H4 (cell line): Measurements from ENCODE around the gene MAD1L1. TPM values are rescaled to one million over a fixed set of nuclear protein-coding genes. Genes with fewer than 3 reads are reported as not detected.
A peak's percentile ranks its signal among the peaks of the same experiment; 100 is the strongest.
"Not testable (repeated sequence)": the region's sequence is repeated elsewhere in the genome, so short reads cannot be mapped to it uniquely, and the experiment has no call there.

Experiments
- DNase-seq: peaks from one replicate; pipeline ENCODE4 v3.0.0-alpha.2; 2015; ENCODE audit warnings: low spot score
- total RNA-seq: library from RNA; depleted of rRNA; stranded (reverse); fragments of >200 nt; shearing (Covaris generic); gene quantifications from 2 replicates; pipeline ENCODE4 v1.2.3, GENCODE V29; 2014

The MAD1L1 gene
- total RNA-seq, 1 experiment from 2014 or later = 121 TPM

- no peak for DNase-seq
Measured at GRCh38 chr7:1930381-1931065, 302.2 kb downstream of the MAD1L1 start.

- not testable (repeated sequence) for DNase-seq
Measured at GRCh38 chr7:1929349-1929925, 303.3 kb downstream of the MAD1L1 start.

GRCh38 chr7:1928645-1929348 is 303.9 kb downstream of the MAD1L1 start:
- no peak for DNase-seq

- DNase-seq = no peak
Measured at GRCh38 chr7:1927937-1928644, 304.7 kb downstream of the MAD1L1 start.

GRCh38 chr7:1926908-1927306 is 305.8 kb downstream of the MAD1L1 start:
- DNase-seq = no peak

- no peak for DNase-seq
Measured at GRCh38 chr7:1925973-1926907, 306.5 kb downstream of the MAD1L1 start.

GRCh38 chr7:1925349-1925748 is 307.4 kb downstream of the MAD1L1 start:
- DNase-seq = no peak

GRCh38 chr7:1924258-1924817 is 308.4 kb downstream of the MAD1L1 start:
- no peak for DNase-seq

GRCh38 chr7:1923409-1924257 is 309.1 kb downstream of the MAD1L1 start:
- DNase-seq = no peak

- no peak for DNase-seq
Measured at GRCh38 chr7:1922870-1923236, 309.9 kb downstream of the MAD1L1 start.

- DNase-seq = no peak
Measured at GRCh38 chr7:1922071-1922869, 310.5 kb downstream of the MAD1L1 start.

- DNase-seq = no peak
Measured at GRCh38 chr7:1920881-1921280, 311.9 kb downstream of the MAD1L1 start.

- no peak for DNase-seq
Measured at GRCh38 chr7:1920266-1920681, 312.5 kb downstream of the MAD1L1 start.

- DNase-seq = peak; percentile 74
Measured at GRCh38 chr7:1919539-1920265, 313.0 kb downstream of the MAD1L1 start.

GRCh38 chr7:1918881-1919525 is 313.7 kb downstream of the MAD1L1 start:
- no peak for DNase-seq

- no peak for DNase-seq
Measured at GRCh38 chr7:1918063-1918645, 314.6 kb downstream of the MAD1L1 start.

- DNase-seq = no peak
Measured at GRCh38 chr7:1917221-1918062, 315.3 kb downstream of the MAD1L1 start.
